ENCODE measurements around the gene BCAR3.

DNA sequence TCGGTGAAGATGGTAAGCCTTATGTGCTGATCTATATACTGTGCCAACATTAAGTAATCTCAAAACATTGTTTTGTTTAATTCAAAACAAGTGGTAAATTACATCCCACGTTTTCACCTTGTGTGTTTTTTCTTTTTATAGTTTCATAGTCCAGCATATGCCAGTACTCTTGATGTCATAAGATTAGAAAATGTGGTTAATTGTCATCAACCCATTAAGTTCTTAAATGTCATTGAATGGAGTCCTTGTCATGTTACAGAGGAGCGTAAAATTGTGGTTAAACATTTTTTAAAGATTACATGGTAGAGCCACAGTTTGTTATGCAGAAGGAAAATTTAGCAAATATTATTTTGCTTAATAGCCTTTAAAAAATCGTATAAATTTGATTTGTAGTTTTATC, 140.6 kb downstream of the BCAR3 start:
- no peak for TF ChIP-seq CTCF (IDR thresholded peaks at IDR 0.05)
- TF ChIP-seq POLR2AphosphoS5 (IDR thresholded peaks at IDR 0.05): no peak
- no peak for TF ChIP-seq POLR2A (IDR thresholded peaks at IDR 0.05)
